Nucleus accumbens (tissue), 56 donors: ENCODE data around the gene TAT.
"Not testable (repeated sequence)": the region's sequence is repeated elsewhere in the genome, so short reads cannot be mapped to it uniquely, and the experiment has no call there.

Experiments used
- DNase-seq, 56 donors: peaks; one replicate each; lab custom pipeline; 2025; lab: John Stamatoyannopoulos, UW

TAT gene

GRCh38 chr16:71585318-71585703 is 8.4 kb upstream of the TAT start:
- DNase-seq = no peak

GRCh38 chr16:71584543-71585317 is 7.8 kb upstream of the TAT start:
- no peak for DNase-seq

GRCh38 chr16:71582553-71582848 is 5.6 kb upstream of the TAT start:
- DNase-seq = not testable (repeated sequence)

GRCh38 chr16:71574702-71575101 is 2.2 kb downstream of the TAT start:
- DNase-seq = no peak

GRCh38 chr16:71573387-71574094 is 3.4 kb downstream of the TAT start:
- DNase-seq = no peak

GRCh38 chr16:71572497-71573116 is 4.3 kb downstream of the TAT start:
- DNase-seq = no peak

GRCh38 chr16:71570144-71570543 is 6.7 kb downstream of the TAT start:
- DNase-seq = no peak

- DNase-seq = no peak
These were observed 7.3 kb downstream of the TAT start for GRCh38 chr16:71569621-71570020.

- DNase-seq = no peak
These were observed 8.3 kb downstream of the TAT start for GRCh38 chr16:71568551-71568950.

GRCh38 chr16:71567931-71568330 is 9.0 kb downstream of the TAT start:
- peak in 3 of 56 donors; percentile 0 to 16 (median 2) for DNase-seq

GRCh38 chr16:71565812-71566700 is 10.8 kb downstream of the TAT start:
- DNase-seq = no peak

GRCh38 chr16:71564335-71564967 is 12.4 kb downstream of the TAT start:
- peak in 6 of 56 donors; percentile 29 to 87 (median 71) for DNase-seq

- DNase-seq = no peak
These were observed 14.3 kb downstream of the TAT start for GRCh38 chr16:71562552-71562951.

- not testable (repeated sequence) for DNase-seq
These were observed 15.0 kb downstream of the TAT start for GRCh38 chr16:71561886-71562285.

- no peak for DNase-seq
These were observed 17.0 kb downstream of the TAT start for GRCh38 chr16:71559855-71560254.

GRCh38 chr16:71557954-71558582 is 18.8 kb downstream of the TAT start:
- DNase-seq = no peak

- DNase-seq = no peak
These were observed 19.6 kb downstream of the TAT start for GRCh38 chr16:71557299-71557698.

GRCh38 chr16:71555230-71555891 is 21.5 kb downstream of the TAT start:
- no peak for DNase-seq
